Kidney glomerular epithelial cell (primary cell): ENCODE data around the gene GNAQ.

Experiments used
- DNase-seq: peaks from one replicate; lab custom pipeline; 2025; lab: John Stamatoyannopoulos, UW

GNAQ gene

DNA sequence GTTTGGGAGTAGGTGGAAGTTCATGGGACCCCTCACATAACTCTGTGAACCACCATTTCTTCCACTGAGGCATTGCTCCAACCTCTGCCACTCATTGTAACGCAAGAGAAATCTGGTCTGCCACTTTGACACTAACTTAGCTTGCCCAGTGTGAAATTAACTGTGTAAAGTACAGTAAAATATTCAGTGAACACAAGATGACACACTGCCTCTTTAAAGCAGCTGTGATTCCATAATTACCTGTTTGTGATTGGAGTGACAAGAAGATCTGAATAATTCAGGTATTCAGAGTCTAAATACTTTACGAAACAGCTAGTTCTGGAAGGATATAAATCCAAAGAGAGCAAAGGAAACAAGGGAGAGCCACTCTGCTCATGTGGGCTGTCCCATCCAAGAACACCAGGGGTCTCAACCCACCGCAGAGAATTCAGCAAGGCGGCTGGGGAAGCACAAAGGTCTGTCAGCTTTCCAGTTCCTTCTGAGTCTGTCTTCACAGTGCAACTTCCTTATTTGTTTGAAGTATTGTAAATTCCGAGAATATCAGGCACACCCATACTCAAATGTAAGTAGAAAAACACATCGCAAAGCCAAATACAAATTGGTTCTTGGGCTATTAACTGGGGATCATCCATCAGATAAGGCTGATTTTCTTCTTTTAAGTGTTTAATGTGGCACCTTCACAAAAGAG is 86.9 kb downstream of the GNAQ start:
- peak; percentile 1 for DNase-seq

DNA sequence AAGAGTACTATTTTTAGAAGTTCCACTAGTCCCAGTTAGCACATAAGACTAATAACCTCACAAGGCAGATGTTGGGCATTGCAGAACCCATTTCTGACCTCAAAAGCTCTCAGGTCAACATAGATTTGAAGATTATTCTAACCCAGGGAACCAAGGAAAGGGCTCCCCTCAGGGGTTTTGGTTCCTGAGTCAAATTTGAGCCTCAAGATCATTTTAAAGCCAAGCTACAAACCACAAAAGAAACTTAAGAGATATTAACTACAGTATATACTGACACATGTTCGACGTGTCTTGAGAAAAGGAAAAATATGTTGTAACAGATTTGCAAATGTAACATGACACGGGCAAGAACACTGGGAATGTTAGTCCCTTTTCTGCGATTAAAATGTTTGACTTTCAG is 88.6 kb downstream of the GNAQ start:
- DNase-seq: no peak

- DNase-seq: no peak
These were observed 92.4 kb downstream of the GNAQ start for GRCh38 chr9:77939149-77939668.

GRCh38 chr9:77938163-77938562 is 93.4 kb downstream of the GNAQ start:
- no peak for DNase-seq

- no peak for DNase-seq
These were observed 95.6 kb downstream of the GNAQ start for GRCh38 chr9:77935974-77936373.

DNA sequence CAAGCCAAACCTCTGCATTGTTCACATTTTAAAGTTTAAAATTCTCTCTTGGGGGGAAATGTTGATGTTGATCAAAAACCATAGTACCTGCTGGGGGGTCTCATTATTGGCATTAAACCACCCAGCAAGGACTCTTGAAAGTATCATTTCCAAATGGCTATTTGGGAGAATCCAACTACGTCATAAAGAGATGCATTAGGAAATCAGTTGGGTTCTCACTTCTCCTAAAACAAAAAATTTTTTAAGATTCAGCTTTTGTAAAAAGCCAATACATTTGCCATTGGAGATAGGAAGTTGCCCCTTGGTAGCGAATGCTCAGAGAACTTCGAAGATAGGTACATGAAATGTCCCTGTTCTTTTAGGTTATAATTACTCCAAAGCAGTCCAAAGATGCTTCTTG is 96.4 kb downstream of the GNAQ start:
- no peak for DNase-seq

DNA sequence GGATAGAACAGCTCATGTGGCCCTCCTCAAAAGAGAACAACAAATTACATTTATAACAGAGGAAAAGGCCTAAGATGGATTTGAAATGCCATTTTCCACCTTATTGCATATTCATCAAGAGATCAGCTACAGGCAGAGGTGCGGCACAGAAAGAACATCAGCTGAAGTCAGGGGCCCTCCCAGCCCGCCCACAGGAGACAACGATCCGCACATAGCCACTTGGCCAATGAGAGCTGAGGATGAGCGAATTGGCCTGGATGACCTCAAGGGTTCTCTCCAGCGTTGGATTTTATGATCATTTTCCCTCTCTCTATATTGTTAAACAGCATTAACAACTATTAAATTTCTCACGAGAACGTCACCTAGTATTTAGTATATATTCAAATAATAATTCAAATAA is 97.6 kb downstream of the GNAQ start:
- no peak for DNase-seq

DNA sequence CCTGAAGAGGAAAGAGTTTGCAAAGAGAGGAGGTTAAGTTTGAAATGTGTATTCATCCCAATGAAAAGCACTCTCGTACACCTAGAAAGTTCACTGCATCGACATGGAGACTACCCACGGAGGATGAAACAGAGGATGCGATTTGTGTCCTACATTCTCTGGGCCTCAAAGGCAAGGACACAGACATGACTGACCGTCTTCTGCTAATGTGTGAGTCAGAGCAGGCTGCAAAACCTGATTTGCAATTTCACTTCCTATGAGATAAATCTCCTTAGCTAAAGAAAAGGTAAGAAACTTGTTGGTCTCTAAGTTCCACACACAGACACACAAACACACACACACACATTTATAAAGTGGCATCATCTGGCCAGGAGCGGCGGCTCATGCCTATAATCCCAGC is 98.6 kb downstream of the GNAQ start:
- DNase-seq: no peak

- no peak for DNase-seq
These were observed 101.7 kb downstream of the GNAQ start for GRCh38 chr9:77929942-77930341.

DNA sequence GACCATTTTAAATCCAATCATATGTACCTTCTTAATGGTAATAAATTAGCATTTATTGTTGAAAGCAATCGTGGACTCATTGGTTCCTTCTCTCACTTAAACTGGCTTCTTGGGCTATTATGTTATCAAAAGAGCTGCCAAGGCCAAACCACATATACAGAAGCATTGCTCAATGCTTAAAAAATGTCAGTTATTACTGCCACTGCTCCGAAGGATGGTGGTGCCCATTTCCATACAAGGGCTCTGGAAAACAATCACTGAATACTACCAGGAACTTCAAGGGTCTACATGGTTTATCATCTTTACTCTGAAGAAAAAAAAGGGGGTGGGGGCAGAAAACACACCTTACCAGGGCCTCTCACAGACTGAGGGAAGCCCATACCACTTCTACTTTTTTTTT is 104.3 kb downstream of the GNAQ start:
- peak; percentile 16 for DNase-seq

DNA sequence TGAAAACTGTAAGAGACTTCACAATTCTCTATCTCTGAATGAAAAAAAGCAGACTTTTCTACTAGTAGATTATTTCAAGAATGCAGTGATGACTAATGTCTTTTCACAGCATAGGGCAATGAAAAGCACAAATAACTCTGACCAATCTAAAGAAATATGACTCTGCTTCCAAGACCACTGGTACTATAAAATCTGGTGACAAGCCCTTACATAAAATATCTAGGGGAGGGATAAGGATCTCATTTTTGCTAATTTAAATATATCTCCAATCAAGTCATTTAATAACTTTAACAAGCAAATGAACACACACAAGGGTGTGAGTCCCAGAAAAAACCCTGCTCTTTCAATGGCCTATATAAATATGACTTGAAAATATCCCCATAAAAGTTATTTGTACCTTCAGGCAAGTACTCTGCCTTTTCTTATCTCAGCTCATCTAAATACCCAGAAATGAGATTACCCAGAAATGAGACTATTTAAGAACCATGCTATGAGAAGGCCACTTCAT is 105.2 kb downstream of the GNAQ start:
- peak; percentile 75 for DNase-seq

DNA sequence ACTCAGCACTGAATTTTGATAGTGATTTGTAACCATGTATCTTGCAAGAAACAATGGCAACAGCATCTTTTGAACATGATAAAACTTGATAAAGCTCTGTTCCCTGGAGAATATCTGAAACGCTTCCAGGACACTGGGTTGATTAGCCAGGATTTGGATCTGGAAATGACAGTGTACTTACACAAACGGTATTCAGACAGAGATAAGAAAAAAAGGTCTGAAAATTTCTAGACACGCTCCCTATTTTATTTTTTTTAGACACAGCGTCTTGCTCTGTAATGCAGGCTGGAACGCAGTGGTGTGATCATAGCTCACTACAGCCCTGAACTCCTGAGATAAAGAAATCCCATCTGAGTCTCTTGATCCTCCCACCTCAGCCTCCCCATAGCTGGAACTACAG is 109.0 kb downstream of the GNAQ start:
- no peak for DNase-seq

GRCh38 chr9:77917800-77918199 is 113.8 kb downstream of the GNAQ start:
- no peak for DNase-seq

DNA sequence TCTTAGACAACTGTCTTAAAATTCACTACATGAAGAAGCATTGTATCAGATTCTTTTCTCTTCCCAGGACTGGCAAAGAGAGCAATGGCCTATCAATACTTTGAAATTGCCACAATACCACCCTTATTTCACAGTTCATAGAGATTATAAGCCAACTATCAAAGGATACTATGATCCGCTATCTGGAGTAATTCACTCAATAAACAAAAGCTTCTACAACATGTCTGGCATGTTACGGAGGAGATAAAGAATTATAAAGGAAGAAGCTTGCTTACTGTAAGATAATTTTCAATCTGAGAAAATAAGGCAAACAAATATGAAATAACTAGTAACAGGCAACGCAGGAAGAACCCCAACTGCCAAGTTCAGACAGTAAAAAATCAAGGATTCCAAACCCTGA is 114.8 kb downstream of the GNAQ start:
- no peak for DNase-seq

GRCh38 chr9:77916410-77916819 is 115.2 kb downstream of the GNAQ start:
- DNase-seq: no peak

GRCh38 chr9:77915744-77916143 is 115.9 kb downstream of the GNAQ start:
- DNase-seq: no peak

DNA sequence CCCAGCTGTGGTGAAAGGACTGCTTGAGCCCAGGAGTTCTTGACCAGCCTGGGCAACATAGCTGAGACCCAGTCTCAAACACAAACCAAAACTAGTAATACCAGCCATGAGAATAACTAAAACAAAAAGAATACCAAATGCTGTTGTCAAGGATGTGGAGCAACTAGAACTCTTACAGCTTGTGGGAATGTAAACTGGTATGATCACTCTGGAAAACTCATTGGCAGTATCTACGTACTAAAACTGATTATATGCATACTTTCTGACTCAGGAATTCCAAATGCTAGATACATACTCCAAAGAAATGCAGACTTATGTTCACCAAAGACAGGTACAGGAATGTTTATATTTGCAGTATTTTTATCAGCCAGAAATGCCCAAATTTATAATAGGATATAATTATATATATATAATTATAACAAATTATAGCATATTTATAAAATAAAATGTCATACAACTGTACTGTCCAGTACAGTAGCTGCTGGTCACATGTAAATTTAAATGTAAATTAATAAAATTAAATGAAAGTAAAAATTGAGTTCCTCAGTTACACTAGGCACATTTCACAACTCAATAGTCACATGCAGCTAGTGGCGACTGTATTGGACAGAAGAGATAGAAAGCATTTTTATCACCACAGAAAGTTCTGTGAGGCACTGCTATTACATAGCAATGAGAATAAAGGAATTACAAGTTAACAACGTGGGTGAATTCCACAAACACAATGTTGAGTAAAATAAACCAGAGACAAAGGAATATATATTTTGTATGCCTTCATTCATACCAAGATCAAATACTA is 118.5 kb downstream of the GNAQ start:
- DNase-seq: no peak

- no peak for DNase-seq
These were observed 119.7 kb downstream of the GNAQ start for GRCh38 chr9:77911928-77912327.

DNA sequence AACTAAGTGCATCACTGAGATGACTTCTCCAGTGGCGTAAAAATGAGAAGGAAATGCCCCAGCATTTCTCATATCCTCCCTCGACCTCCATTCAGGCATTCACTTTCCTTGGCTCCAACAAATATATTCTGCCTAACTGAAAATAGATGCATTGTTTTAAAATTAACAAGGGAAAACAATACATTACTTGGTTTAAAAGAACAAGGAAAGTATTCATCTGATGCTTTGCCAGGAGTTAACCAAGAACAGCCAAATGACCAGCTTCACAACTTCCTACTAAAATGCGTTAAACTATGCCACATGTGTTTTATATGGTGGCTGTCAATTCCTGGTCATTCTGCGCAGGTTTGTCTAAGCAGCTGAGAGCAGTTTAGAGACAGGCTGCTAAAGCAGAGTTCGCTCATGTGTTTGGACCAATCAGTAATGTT is 121.4 kb downstream of the GNAQ start:
- DNase-seq: no peak

DNA sequence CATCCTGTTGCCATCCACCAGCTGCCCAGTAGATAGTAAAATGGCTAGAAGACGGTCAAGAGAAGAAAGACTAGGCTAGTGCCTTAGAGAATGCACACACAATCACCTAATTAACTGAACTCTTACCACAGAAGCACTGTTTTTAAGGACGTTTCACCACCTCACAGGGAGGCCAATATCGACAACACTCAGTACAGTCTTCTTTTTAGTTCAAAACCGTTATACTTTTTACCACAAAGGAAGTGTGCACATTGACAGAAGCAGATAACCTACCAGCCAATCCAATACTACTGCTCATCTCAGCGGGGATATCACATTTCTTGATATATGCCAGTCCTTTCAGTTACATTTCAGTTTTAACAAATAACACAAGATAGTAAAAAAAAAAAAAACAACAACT is 122.3 kb downstream of the GNAQ start:
- no peak for DNase-seq

GRCh38 chr9:77908293-77908692 is 123.3 kb downstream of the GNAQ start:
- no peak for DNase-seq

DNA sequence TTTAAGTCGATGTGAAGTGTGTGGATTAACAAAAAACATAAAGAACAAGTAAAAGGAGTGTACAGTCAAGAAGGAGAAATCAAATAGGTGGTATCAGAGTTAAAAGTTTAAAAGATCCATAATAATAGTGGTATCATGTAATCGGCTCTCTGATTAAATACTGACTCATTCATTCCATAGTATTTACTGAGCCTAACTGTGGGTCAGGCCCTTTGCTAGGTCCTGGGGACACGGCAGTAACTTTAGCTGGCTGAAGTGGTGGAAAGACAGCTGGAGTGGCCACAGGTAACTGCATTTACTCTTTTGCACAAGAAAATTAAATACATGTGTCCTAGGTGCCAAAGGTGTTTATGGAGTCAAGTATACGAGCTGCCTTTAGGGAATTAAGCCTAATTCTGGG is 124.0 kb downstream of the GNAQ start:
- no peak for DNase-seq

- no peak for DNase-seq
These were observed 124.6 kb downstream of the GNAQ start for GRCh38 chr9:77906991-77907390.
